ENCODE data around the gene STK32C.

- TF ChIP-seq CTCF (conservative IDR thresholded peaks at IDR 0.05; ENCODE audit: low read depth, low read length): no peak
- no peak for TF ChIP-seq RFX5 (IDR thresholded peaks at IDR 0.05; ENCODE audit: low read depth, low read length)
- TF ChIP-seq POLR2A (IDR thresholded peaks at IDR 0.05; ENCODE audit: low read depth, low read length): no peak
- no peak for TF ChIP-seq RCOR1 (IDR thresholded peaks at IDR 0.05; ENCODE audit: insufficient replicate concordance, low read length)
- no peak for TF ChIP-seq RAD21 (IDR thresholded peaks at IDR 0.05; ENCODE audit: low read length)
- no peak for TF ChIP-seq FOS (IDR thresholded peaks at IDR 0.05; ENCODE audit: low read depth, low read length)
These were observed 38.2 kb downstream of the STK32C start for GRCh38 chr10:132269266-132270230.
